ENCODE measurements around the gene TAS2R60. TPM values are rescaled to one million over a fixed set of nuclear protein-coding genes. Genes with fewer than 3 reads are reported as not detected.

The TAS2R60 gene
- total and polyA plus RNA-seq, 2 of the 4 experiments (the other 2 are of a cell fraction) = not detected

DNA sequence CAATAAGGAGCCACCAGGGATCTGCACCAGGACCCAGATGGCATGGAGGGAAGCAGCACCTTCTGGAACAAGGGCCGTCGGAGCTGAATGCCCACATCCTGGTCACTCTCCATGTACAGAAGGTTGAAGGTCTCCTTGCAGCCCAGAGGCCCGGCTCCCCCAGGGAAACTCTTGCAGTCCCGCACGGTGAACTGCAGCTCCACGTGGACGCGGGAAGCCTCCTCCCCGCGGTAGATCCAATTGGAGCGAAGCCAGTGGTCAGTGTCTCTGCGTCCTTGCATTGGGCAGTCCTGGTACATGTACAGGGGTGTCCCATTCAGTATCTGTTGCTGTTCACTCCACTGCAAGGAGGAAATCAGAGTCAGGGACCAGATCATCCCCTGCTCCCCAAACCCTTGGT lies 42.0 kb upstream of the TAS2R60 start:
- H3K27me3 ChIP-seq (ENCODE audit: control insufficient read depth, insufficient read depth, low read length) = peaks cover 10% of the 10 kb centered on the region
- CTCF ChIA-PET = interaction anchor here (0.6 kb wide), 1 partner anchor 17 kb away, joined by 3 read pairs; no protein-coding TSS in a partner anchor
- H2BK20ac ChIP-seq (ENCODE audit: low read depth, low read length) = no peak overlapping the region

More for the DNA sequence above, 42.0 kb upstream of the TAS2R60 start:
- Histone ChIP-seq H3K9ac (ENCODE audit: low read depth, low read length) (no peak overlapping the region), H2BK120ac (ENCODE audit: low read depth, low read length) (no peak overlapping the region), H4K8ac (ENCODE audit: low read depth in 2 of 2, low read length in 2 of 2) (no peak overlapping the region), H3K23ac (ENCODE audit: low read depth, low read length) (no peak overlapping the region), H4K20me1 (ENCODE audit: insufficient read depth, low read length) (no peaks in the 10 kb centered on the region), H3K4me1 (ENCODE audit: control insufficient read depth, insufficient read depth, low read length) (peaks cover 5% of the 10 kb centered on the region; the same call in 1 of the 2 replicates), H3K4me3 (ENCODE audit: insufficient read depth, low read depth, low read length) (no peak overlapping the region), H2AK9ac (replicated peaks; ENCODE audit: low read depth, low read length, poor library complexity) (no peak overlapping the region), H3K18ac (ENCODE audit: low read depth, low read length) (no peak overlapping the region), H2AFZ (replicated peaks; ENCODE audit: low read length, poor library complexity) (no peak overlapping the region), H3K36me3 (ENCODE audit: control insufficient read depth, insufficient read depth, low read length) (no peaks in the 10 kb centered on the region), H3K4ac (ENCODE audit: low read depth, low read length) (no peak overlapping the region), H2BK15ac (ENCODE audit: low read depth, low read length) (no peak overlapping the region), H3K9me3 (ENCODE audit: control insufficient read depth, insufficient read depth, low read length) (no peaks in the 10 kb centered on the region), H3K79me1 (ENCODE audit: low read depth in 1 of 2, low read length in 2 of 2) (no peaks in the 10 kb centered on the region; a peak in 1 of 4 replicates), H2BK5ac (ENCODE audit: low read depth, low read length, poor library complexity, severe bottlenecking) (no peak overlapping the region), H3K14ac (replicated peaks; ENCODE audit: low read depth, low read length) (no peak overlapping the region), H4K5ac (ENCODE audit: low read depth, low read length) (no peak overlapping the region), H3K56ac (ENCODE audit: extremely low read depth, insufficient read depth, low read length) (no peak overlapping the region), H3K27ac (ENCODE audit: insufficient read depth, low read length) (no peak overlapping the region), H3K4me2 (ENCODE audit: low read depth, low read length) (no peak overlapping the region), H4K91ac (ENCODE audit: insufficient read depth, low read depth, low read length) (no peak overlapping the region), H3K9me1 (ENCODE audit: insufficient read depth, low read length) (peaks cover 5% of the 10 kb centered on the region; the same call in 1 of the 2 replicates), H2AK5ac (ENCODE audit: low read depth, low read length) (no peak overlapping the region)
- intact Hi-C loops (cut with micrococcal nuclease) (no loop called here), in situ Hi-C loops (cut with MboI; ENCODE audit: low sequenced_read_pairs) (no loop called here), dilution Hi-C loops (cut with HindIII; ENCODE audit: low sequenced_read_pairs, unreplicated experiment) (no loop called here)
- no TSS peak for BruUV-seq (replicated peaks)
- 85% methylated on average over 7 of the region's 12 CpGs; no CpG with 5 or more reads in 1 of the 2 experiments for WGBS, 2 experiments (ENCODE audit: extremely low coverage in 2 of 2, insufficient read length in 1 of 2)
- ATAC-seq (ENCODE audit: low read depth) (no peak), DNase-seq (no peak)
- TF ChIP-seq POLR2A (IDR thresholded peaks at IDR 0.05; ENCODE audit: low read depth, low read length) = no peak
- TF ChIP-seq MAZ (IDR thresholded peaks at IDR 0.05; ENCODE audit: borderline replicate concordance, low read depth, low read length) = no peak
- TF ChIP-seq RFX5 (IDR thresholded peaks at IDR 0.05; ENCODE audit: low read depth, low read length) = no peak
- TF ChIP-seq CEBPB (IDR thresholded peaks at IDR 0.05; ENCODE audit: low read depth, low read length) = no peak
- TF ChIP-seq MAFK (IDR thresholded peaks at IDR 0.05; ENCODE audit: low read depth, low read length) = no peak
- no peak for TF ChIP-seq NFE2L2 (IDR thresholded peaks at IDR 0.05; ENCODE audit: low read depth, low read length)
- no peak for TF ChIP-seq BHLHE40 (IDR thresholded peaks at IDR 0.05; ENCODE audit: low read depth, low read length)
- no peak for TF ChIP-seq SMC3 (IDR thresholded peaks at IDR 0.05; ENCODE audit: low read depth, low read length)
- TF ChIP-seq FOS (IDR thresholded peaks at IDR 0.05; ENCODE audit: low read depth, low read length) = no peak
- TF ChIP-seq RCOR1 (IDR thresholded peaks at IDR 0.05; ENCODE audit: insufficient replicate concordance, low read length) = no peak
- TF ChIP-seq, protein P1, sequence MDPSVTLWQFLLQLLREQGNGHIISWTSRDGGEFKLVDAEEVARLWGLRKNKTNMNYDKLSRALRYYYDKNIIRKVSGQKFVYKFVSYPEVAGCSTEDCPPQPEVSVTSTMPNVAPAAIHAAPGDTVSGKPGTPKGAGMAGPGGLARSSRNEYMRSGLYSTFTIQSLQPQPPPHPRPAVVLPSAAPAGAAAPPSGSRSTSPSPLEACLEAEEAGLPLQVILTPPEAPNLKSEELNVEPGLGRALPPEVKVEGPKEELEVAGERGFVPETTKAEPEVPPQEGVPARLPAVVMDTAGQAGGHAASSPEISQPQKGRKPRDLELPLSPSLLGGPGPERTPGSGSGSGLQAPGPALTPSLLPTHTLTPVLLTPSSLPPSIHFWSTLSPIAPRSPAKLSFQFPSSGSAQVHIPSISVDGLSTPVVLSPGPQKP (IDR thresholded peaks at IDR 0.05; ENCODE audit: borderline replicate concordance, low read depth, low read length) = no peak
- TF ChIP-seq MXI1 (IDR thresholded peaks at IDR 0.05; ENCODE audit: borderline replicate concordance, low read depth, low read length) = no peak
- no peak for TF ChIP-seq USF2 (IDR thresholded peaks at IDR 0.05; ENCODE audit: low read depth, low read length)
- TF ChIP-seq, protein P2, sequence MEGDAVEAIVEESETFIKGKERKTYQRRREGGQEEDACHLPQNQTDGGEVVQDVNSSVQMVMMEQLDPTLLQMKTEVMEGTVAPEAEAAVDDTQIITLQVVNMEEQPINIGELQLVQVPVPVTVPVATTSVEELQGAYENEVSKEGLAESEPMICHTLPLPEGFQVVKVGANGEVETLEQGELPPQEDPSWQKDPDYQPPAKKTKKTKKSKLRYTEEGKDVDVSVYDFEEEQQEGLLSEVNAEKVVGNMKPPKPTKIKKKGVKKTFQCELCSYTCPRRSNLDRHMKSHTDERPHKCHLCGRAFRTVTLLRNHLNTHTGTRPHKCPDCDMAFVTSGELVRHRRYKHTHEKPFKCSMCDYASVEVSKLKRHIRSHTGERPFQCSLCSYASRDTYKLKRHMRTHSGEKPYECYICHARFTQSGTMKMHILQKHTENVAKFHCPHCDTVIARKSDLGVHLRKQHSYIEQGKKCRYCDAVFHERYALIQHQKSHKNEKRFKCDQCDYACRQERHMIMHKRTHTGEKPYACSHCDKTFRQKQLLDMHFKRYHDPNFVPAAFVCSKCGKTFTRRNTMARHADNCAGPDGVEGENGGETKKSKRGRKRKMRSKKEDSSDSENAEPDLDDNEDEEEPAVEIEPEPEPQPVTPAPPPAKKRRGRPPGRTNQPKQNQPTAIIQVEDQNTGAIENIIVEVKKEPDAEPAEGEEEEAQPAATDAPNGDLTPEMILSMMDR (conservative IDR thresholded peaks at IDR 0.05; ENCODE audit: low read depth, low read length) = no peak
- TF ChIP-seq CHD1 (IDR thresholded peaks at IDR 0.05; ENCODE audit: low read depth, low read length) = no peak
- TF ChIP-seq RAD21 (IDR thresholded peaks at IDR 0.05; ENCODE audit: low read length) = no peak
- POLR2A ChIA-PET (ENCODE audit: unreplicated experiment) = no interaction called here

Measured in IMR-90 (cell line).